ENCODE data around the gene EXOC4.

Gene EXOC4

DNA sequence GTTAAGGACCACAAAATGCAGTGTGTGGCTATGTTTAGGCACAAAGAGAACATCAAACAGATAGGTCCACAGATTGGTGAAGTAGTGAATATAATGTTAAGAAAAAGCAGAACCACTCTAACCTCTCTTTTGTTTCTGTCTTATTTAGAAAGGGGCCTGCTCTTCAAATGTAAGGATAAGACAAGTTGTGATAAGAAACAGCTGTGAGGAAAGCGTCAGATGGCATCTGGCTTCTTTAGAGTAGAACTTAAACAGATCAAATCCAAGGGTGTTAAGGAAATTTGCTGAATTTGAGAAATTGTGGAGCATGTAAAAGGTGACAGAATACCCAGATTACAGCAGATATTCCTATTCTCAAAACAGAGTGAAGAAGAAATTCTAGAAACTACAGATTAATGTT lies 723.3 kb downstream of the EXOC4 start:
- peaks cover 5% of the 10 kb centered on the region; the same call in 1 of the 2 replicates for H3F3A ChIP-seq (ENCODE audit: low read depth)
- H3K79me2 ChIP-seq (ENCODE audit: insufficient read depth, low read length) = no peaks in the 10 kb centered on the region
- H4K20me1 ChIP-seq (ENCODE audit: insufficient read depth, low read length, poor library complexity, severe bottlenecking) = no peaks in the 10 kb centered on the region
- H3K36me3 ChIP-seq (ENCODE audit: insufficient read depth, low read length) = no peaks in the 10 kb centered on the region
- no peaks in the 10 kb centered on the region for H3K9me3 ChIP-seq (ENCODE audit: insufficient read depth, low read depth, low read length)
- TF ChIP-seq CTCF (conservative IDR thresholded peaks at IDR 0.05; ENCODE audit: low read length) = no peak
- no peak for TF ChIP-seq EZH2phosphoT487 (IDR thresholded peaks at IDR 0.05; ENCODE audit: borderline replicate concordance)
- H3K4me2 ChIP-seq (ENCODE audit: low read depth, low read length, poor library complexity, severe bottlenecking) = no peak overlapping the region
- H3K9me2 ChIP-seq (replicated peaks; ENCODE audit: low read depth, low read length) = no peaks in the 10 kb centered on the region
- no peaks in the 10 kb centered on the region for H3K27me3 ChIP-seq (ENCODE audit: insufficient read depth, low read length, poor library complexity, severe bottlenecking)
- H3K9ac ChIP-seq (ENCODE audit: low read depth, low read length, poor library complexity, severe bottlenecking) = no peak overlapping the region
- H3K4me3 ChIP-seq (ENCODE audit: low read length, poor library complexity, severe bottlenecking) = no peak overlapping the region
- peaks cover 28% of the 10 kb centered on the region for H3K4me1 ChIP-seq (ENCODE audit: insufficient read depth, low read length, poor library complexity, severe bottlenecking)
- no peak overlapping the region for H2AFZ ChIP-seq (ENCODE audit: low read length)

DNA sequence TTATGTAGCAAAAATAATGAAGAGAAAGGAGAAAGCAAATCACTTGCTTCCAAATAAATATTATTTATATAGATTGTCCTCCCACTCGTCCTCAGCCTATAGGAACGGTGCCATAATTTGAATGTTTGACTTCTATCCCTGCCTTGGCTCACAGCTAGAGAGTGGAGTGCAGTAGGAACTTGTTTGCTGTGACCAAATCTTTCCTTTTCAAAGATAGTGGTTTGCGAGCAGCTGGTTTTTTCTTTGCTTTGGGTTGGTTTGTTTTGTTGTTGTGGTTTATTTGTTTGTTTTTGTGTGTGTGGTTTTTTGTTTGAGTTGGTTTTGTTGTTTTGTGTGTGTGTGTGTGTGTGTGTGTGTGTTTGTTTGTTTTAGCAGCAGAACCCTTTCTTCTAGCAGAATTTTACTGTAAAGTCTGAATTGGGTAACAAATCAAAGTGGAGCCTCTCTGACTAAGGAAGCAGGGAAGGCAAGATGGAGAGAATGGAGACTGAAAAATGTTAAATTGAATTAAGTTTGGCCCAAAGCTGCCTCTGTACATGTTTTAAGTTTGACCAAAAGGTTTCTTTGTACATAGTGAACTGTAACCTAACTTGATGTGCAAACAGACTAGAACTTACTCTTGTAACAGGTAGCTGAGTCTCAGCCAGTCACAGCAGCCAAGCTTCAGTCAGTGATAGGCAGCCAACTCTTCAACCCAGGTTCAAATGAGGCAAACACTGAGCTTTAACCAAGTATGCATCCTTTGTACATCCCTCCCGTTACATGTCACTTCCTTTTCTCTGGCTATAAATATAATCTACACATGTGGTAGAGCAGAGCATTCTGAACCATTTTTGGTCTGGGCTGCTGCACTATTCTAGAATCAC lies 724.8 kb downstream of the EXOC4 start:
- H3K4me1 ChIP-seq (ENCODE audit: insufficient read depth, low read length, poor library complexity, severe bottlenecking) = peaks cover 33% of the 10 kb centered on the region
- no peak for TF ChIP-seq CTCF (conservative IDR thresholded peaks at IDR 0.05; ENCODE audit: low read length)
- TF ChIP-seq EZH2phosphoT487 (IDR thresholded peaks at IDR 0.05; ENCODE audit: borderline replicate concordance) = no peak
- H3K4me2 ChIP-seq (ENCODE audit: low read depth, low read length, poor library complexity, severe bottlenecking) = peak overlapping the region; percentile 43
- no peaks in the 10 kb centered on the region for H3K79me2 ChIP-seq (ENCODE audit: insufficient read depth, low read length)
- H3K4me3 ChIP-seq (ENCODE audit: low read length, poor library complexity, severe bottlenecking) = no peak overlapping the region
- H3K27me3 ChIP-seq (ENCODE audit: insufficient read depth, low read length, poor library complexity, severe bottlenecking) = no peaks in the 10 kb centered on the region
- H3K9me3 ChIP-seq (ENCODE audit: insufficient read depth, low read depth, low read length) = no peaks in the 10 kb centered on the region
- no peaks in the 10 kb centered on the region for H3K9me2 ChIP-seq (replicated peaks; ENCODE audit: low read depth, low read length)
- H4K20me1 ChIP-seq (ENCODE audit: insufficient read depth, low read length, poor library complexity, severe bottlenecking) = no peaks in the 10 kb centered on the region
- peak overlapping the region; percentile 9; the same call in 1 of the 2 replicates for H2AFZ ChIP-seq (ENCODE audit: low read length)
- H3K9ac ChIP-seq (ENCODE audit: low read depth, low read length, poor library complexity, severe bottlenecking) = no peak overlapping the region
- peaks cover 5% of the 10 kb centered on the region; the same call in 1 of the 2 replicates for H3F3A ChIP-seq (ENCODE audit: low read depth)
- no peaks in the 10 kb centered on the region for H3K36me3 ChIP-seq (ENCODE audit: insufficient read depth, low read length)

DNA sequence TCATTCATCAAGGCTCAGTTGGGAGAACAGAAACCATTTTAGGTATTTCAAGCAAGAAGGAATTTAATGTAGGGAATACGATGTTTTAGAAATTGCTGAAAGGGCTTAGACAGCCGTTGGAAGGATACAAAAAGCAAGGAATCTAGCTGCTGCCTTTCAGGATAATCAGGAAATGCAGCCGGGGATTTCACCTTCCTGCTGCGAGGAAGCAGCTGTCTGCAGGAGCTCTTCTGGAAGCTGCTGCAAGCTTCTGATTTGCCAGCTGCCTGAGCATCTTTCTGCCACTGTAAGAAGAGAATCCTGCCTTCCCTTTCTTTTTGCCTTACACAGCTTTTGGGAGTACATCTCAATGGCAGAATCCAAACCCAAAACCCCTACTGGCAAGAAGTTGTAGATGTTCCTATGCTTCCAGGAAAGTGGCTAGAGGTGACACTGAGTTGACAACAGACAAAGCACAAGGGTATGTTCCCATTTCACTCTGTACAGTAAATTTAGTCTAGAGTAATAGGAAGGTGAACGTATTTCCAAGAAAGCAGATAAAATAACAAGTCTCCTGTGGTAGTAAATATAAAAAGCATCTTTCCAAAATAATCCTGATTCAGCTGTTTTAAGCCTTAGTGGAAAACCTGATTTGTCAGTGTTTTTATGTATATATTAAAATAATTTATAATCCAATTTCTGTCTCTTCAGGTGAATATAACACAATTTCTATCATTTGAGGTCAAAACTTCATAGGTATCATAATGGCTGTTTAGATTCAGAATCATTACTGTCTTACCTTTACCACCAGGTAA lies 725.8 kb downstream of the EXOC4 start:
- Histone ChIP-seq H3K4me1 (ENCODE audit: insufficient read depth, low read length, poor library complexity, severe bottlenecking) (peaks cover 33% of the 10 kb centered on the region), H3K9me3 (ENCODE audit: insufficient read depth, low read depth, low read length) (no peaks in the 10 kb centered on the region), H3K4me2 (ENCODE audit: low read depth, low read length, poor library complexity, severe bottlenecking) (peak overlapping the region; percentile 43), H2AFZ (ENCODE audit: low read length) (no peak overlapping the region), H3F3A (ENCODE audit: low read depth) (peaks cover 5% of the 10 kb centered on the region; the same call in 1 of the 2 replicates), H3K79me2 (ENCODE audit: insufficient read depth, low read length) (no peaks in the 10 kb centered on the region), H3K36me3 (ENCODE audit: insufficient read depth, low read length) (no peaks in the 10 kb centered on the region), H3K27me3 (ENCODE audit: insufficient read depth, low read length, poor library complexity, severe bottlenecking) (no peaks in the 10 kb centered on the region), H3K9ac (ENCODE audit: low read depth, low read length, poor library complexity, severe bottlenecking) (no peak overlapping the region), H4K20me1 (ENCODE audit: insufficient read depth, low read length, poor library complexity, severe bottlenecking) (no peaks in the 10 kb centered on the region), H3K9me2 (replicated peaks; ENCODE audit: low read depth, low read length) (no peaks in the 10 kb centered on the region), H3K4me3 (ENCODE audit: low read length, poor library complexity, severe bottlenecking) (no peak overlapping the region)
- TF ChIP-seq EZH2phosphoT487 (IDR thresholded peaks at IDR 0.05; ENCODE audit: borderline replicate concordance) (no peak), CTCF (conservative IDR thresholded peaks at IDR 0.05; ENCODE audit: low read length) (no peak)
